PC-3 (cell line): ENCODE results near the gene FANCD2. TPM values are rescaled to one million over a fixed set of nuclear protein-coding genes. Genes with fewer than 3 reads are reported as not detected.

Experiments used
- ATAC-seq: fragments of 200-7000 bp; cut with Tn5 transposase; 2 replicates; pipeline ENCODE4 v1.9.1; 2020; ENCODE audit warnings: mild to moderate bottlenecking, moderate library complexity
- BruUV-seq: library from RNA; stranded (reverse); fragments of 400-500 nt; replicated peaks from 2 replicates; lab custom pipeline; 2021; lab: Mats Ljungman, UMichigan
- CTCF ChIA-PET: fragments of 300-600 bp; sonication (Branson Sonifier 250); formaldehyde crosslinking; loops from one replicate; lab custom pipeline; 2022; ENCODE audit warnings: antibody characterized with exemption; lab: Charles Lee
- POLR2A ChIA-PET: fragments of 300-600 bp; sonication (Branson Sonifier 250); formaldehyde crosslinking; loops from one replicate; lab custom pipeline; 2022; ENCODE audit warnings: antibody characterized with exemption; ENCODE audit not compliant: unreplicated experiment; lab: Charles Lee
- DNase-seq: peaks from one replicate; pipeline ENCODE4 v3.0.0-alpha.2; 2015
- H2AFZ ChIP-seq: fragments of 300-600 bp; sonication (generic); 2 replicates; pipeline ENCODE4 v1.6.0; 2016; ENCODE audit warnings: antibody characterized with exemption, low read length
- H3F3A ChIP-seq: fragments of 300-600 bp; sonication (generic); one replicate; pipeline ENCODE4 v1.6.0; 2017; ENCODE audit warnings: antibody characterized with exemption, low read length, control low read depth, mild to moderate bottlenecking; ENCODE audit not compliant: unreplicated experiment
- H3K27ac ChIP-seq: fragments of 300-600 bp; sonication (generic); 2 replicates; pipeline ENCODE4 v1.5.1; 2016; ENCODE audit warnings: mild to moderate bottlenecking, low read length
- H3K27me3 ChIP-seq: fragments of 300-600 bp; sonication (generic); 2 replicates; pipeline ENCODE4 v1.6.1; 2016; ENCODE audit warnings: low read length, mixed read lengths
- H3K36me3 ChIP-seq: fragments of 300-600 bp; sonication (generic); 2 replicates; pipeline ENCODE4 v1.6.1; 2016; ENCODE audit warnings: low read depth, mixed run types, low read length, mixed read lengths
- H3K4me1 ChIP-seq: fragments of 300-600 bp; sonication (generic); 2 replicates; pipeline ENCODE4 v1.5.1; 2016; ENCODE audit warnings: low read length; ENCODE audit not compliant: insufficient read depth
- H3K4me2 ChIP-seq: fragments of 300-600 bp; sonication (generic); 2 replicates; pipeline ENCODE4 v1.6.0; 2016; ENCODE audit warnings: low read length
- H3K4me3 ChIP-seq: fragments of 300-600 bp; sonication (generic); 2 replicates; pipeline ENCODE4 v1.5.1; 2016; ENCODE audit warnings: mild to moderate bottlenecking, low read length, mixed read lengths
- H3K79me2 ChIP-seq: fragments of 300-600 bp; sonication (generic); 2 replicates; pipeline ENCODE4 v1.6.1; 2017; ENCODE audit warnings: low read length, mixed read lengths
- H3K9ac ChIP-seq: fragments of 300-600 bp; sonication (generic); 2 replicates; pipeline ENCODE4 v1.6.0; 2016; ENCODE audit warnings: mild to moderate bottlenecking, low read length
- H3K9me2 ChIP-seq: fragments of 300-600 bp; sonication (generic); replicated peaks from 2 replicates; pipeline ENCODE4 v1.6.1; 2016; ENCODE audit warnings: mixed run types, low read length, mixed read lengths
- H3K9me3 ChIP-seq: fragments of 300-600 bp; sonication (generic); 2 replicates; pipeline ENCODE4 v1.6.1; 2016; ENCODE audit warnings: low read length, mixed read lengths
- H4K20me1 ChIP-seq: fragments of 300-600 bp; sonication (generic); 2 replicates; pipeline ENCODE4 v1.6.1; 2016; ENCODE audit warnings: low read length, mixed read lengths
- CTCF ChIP-seq: fragments of 300-600 bp; sonication (generic); conservative IDR thresholded peaks from 2 replicates; pipeline ENCODE4 v1.5.1; 2017; ENCODE audit warnings: antibody characterized with exemption, low read depth, mild to moderate bottlenecking, low read length
- EZH2 ChIP-seq: fragments of 300-600 bp; sonication (generic); IDR thresholded peaks from one replicate; pipeline ENCODE4 v1.6.1; 2017; ENCODE audit warnings: antibody characterized with exemption, mild to moderate bottlenecking, low read length; ENCODE audit not compliant: unreplicated experiment
- EZH2phosphoT487 ChIP-seq: fragments of 300-600 bp; sonication (generic); IDR thresholded peaks from 2 replicates; pipeline ENCODE4 v1.6.1; 2018; ENCODE audit warnings: mild to moderate bottlenecking, antibody characterized with exemption, low read length, borderline replicate concordance
- intact Hi-C: fragments of 100-400 bp; cut with micrococcal nuclease; formaldehyde crosslinking; loops from 2 replicates; pipeline ENCODE4 v1.9.0; 2023
- total RNA-seq: library from RNA; depleted of rRNA; stranded (reverse); fragments of >200 nt; gene quantifications from 2 replicates; pipeline ENCODE4 v1.2.3, GENCODE V29; 2014

The FANCD2 gene
- total RNA-seq, 1 experiment from 2014 or later: 67.9 TPM

GRCh38 chr3:10004506-10004905 is 21.7 kb upstream of the FANCD2 start:
- no peak for ATAC-seq
- Histone ChIP-seq H3K4me2 (no peak overlapping the region), H3K27ac (no peak overlapping the region), H3K36me3 (peaks cover 17% of the 10 kb centered on the region), H3K9ac (no peak overlapping the region), H3K4me3 (no peak overlapping the region), H3K9me3 (no peaks in the 10 kb centered on the region), H2AFZ (no peak overlapping the region), H3K9me2 (no peaks in the 10 kb centered on the region), H3F3A (no peaks in the 10 kb centered on the region), H3K4me1 (peaks cover 7% of the 10 kb centered on the region), H3K79me2 (no peaks in the 10 kb centered on the region), H3K27me3 (no peaks in the 10 kb centered on the region), H4K20me1 (no peaks in the 10 kb centered on the region)
- intact Hi-C loops: no loop called here
- no TSS peak for BruUV-seq
- CTCF ChIA-PET: no interaction called here
- POLR2A ChIA-PET: no interaction called here
- no peak for TF ChIP-seq EZH2
- TF ChIP-seq CTCF: no peak
- TF ChIP-seq EZH2phosphoT487: no peak
- no peak for DNase-seq

GRCh38 chr3:10004960-10005564 is 21.2 kb upstream of the FANCD2 start:
- no peaks in the 10 kb centered on the region for H3K27me3 ChIP-seq
- no peak for TF ChIP-seq CTCF
- TF ChIP-seq EZH2: no peak
- TF ChIP-seq EZH2phosphoT487: no peak
- ChIA-PET CTCF (no interaction called here), POLR2A (no interaction called here)
- H3K4me2 ChIP-seq: no peak overlapping the region
- H3K9me2 ChIP-seq: no peaks in the 10 kb centered on the region
- H3K36me3 ChIP-seq: peaks cover 12% of the 10 kb centered on the region
- no peak overlapping the region for H3K4me3 ChIP-seq
- DNase-seq (no peak), ATAC-seq (no peak)
- H3F3A ChIP-seq: no peaks in the 10 kb centered on the region
- intact Hi-C loops: no loop called here
- H3K4me1 ChIP-seq: peaks cover 7% of the 10 kb centered on the region
- no TSS peak for BruUV-seq
- H2AFZ ChIP-seq: no peak overlapping the region
- no peak overlapping the region for H3K27ac ChIP-seq
- no peaks in the 10 kb centered on the region for H4K20me1 ChIP-seq
- no peak overlapping the region for H3K9ac ChIP-seq
- no peaks in the 10 kb centered on the region for H3K79me2 ChIP-seq
- H3K9me3 ChIP-seq: no peaks in the 10 kb centered on the region

GRCh38 chr3:10006048-10006761 is 20.0 kb upstream of the FANCD2 start:
- H3F3A ChIP-seq: no peaks in the 10 kb centered on the region
- no peaks in the 10 kb centered on the region for H4K20me1 ChIP-seq
- no peaks in the 10 kb centered on the region for H3K9me2 ChIP-seq
- H3K36me3 ChIP-seq: peaks cover 12% of the 10 kb centered on the region; the same call in 1 of the 2 replicates
- BruUV-seq: no TSS peak
- ATAC-seq: no peak
- H3K27ac ChIP-seq: no peak overlapping the region
- POLR2A ChIA-PET: interaction anchor here (0.6 kb wide), 1 partner anchor 94 kb away, joined by 3 read pairs; no protein-coding TSS in a partner anchor
- H3K9ac ChIP-seq: no peak overlapping the region
- H3K9me3 ChIP-seq: no peaks in the 10 kb centered on the region
- no peak for DNase-seq
- no peak for TF ChIP-seq EZH2
- TF ChIP-seq EZH2phosphoT487: no peak
- TF ChIP-seq CTCF: no peak
- H3K4me2 ChIP-seq: no peak overlapping the region
- CTCF ChIA-PET: no interaction called here
- H3K4me3 ChIP-seq: no peak overlapping the region
- peaks cover 13% of the 10 kb centered on the region for H3K4me1 ChIP-seq
- intact Hi-C loops: no loop called here
- no peaks in the 10 kb centered on the region for H3K27me3 ChIP-seq
- no peaks in the 10 kb centered on the region for H3K79me2 ChIP-seq
- H2AFZ ChIP-seq: no peak overlapping the region
